ENCODE measurements around the gene KCTD15. TPM values are rescaled to one million over a fixed set of nuclear protein-coding genes. Genes with fewer than 3 reads are reported as not detected.
"Not testable (repeated sequence)": the region's sequence is repeated elsewhere in the genome, so short reads cannot be mapped to it uniquely, and the experiment has no call there.

The KCTD15 gene
- total RNA-seq, 1 donor, result 55.7 TPM

DNA sequence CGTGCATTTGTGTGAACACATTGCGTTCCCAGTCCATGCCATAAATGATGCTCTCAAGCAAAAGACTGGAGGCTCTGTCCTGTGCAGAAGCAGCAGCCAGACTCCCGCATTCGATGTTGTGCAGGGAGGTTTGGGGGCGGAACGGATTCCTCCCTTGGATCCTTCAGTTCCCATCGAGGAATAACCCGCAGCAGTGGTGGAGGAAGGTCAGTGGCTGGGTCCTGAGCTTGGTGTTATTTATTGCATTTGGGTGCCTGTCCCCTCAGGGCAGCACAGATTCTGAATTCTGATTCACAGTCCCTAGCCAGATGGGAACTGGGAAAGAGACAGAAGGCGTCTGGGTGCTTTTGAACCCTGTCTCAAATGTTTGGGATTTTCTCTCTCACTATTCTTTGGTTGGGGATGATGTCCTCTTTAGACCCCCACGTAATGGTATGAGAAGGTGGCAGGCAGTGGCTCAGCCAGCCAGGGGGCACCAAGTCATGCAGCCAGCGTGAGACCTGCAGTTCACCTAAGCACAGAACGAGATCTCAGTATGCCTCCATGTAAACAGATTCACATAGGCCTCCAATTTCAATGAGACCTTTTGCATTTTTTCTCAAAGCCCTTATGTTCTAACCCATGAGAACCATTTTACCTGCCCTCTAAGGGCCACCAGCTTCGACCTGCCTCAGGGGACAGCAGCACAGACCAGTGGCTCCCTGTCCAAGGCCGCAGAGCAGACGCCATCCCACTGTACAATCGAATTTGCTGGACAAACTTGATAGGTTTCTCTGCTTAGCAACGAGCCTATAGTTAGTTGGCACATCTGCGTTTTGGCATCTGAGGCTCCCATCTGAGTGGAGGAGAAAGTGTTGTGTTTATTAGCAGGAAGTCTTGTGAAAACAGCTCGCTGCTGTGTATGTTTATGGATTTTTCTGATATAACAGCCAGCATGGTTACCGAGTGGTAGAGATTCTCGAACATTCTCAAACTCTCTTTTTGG, 17.8 kb downstream of the KCTD15 start:
- no peak overlapping the region for H3K27ac ChIP-seq (ENCODE audit: low read depth, low read length)

DNA sequence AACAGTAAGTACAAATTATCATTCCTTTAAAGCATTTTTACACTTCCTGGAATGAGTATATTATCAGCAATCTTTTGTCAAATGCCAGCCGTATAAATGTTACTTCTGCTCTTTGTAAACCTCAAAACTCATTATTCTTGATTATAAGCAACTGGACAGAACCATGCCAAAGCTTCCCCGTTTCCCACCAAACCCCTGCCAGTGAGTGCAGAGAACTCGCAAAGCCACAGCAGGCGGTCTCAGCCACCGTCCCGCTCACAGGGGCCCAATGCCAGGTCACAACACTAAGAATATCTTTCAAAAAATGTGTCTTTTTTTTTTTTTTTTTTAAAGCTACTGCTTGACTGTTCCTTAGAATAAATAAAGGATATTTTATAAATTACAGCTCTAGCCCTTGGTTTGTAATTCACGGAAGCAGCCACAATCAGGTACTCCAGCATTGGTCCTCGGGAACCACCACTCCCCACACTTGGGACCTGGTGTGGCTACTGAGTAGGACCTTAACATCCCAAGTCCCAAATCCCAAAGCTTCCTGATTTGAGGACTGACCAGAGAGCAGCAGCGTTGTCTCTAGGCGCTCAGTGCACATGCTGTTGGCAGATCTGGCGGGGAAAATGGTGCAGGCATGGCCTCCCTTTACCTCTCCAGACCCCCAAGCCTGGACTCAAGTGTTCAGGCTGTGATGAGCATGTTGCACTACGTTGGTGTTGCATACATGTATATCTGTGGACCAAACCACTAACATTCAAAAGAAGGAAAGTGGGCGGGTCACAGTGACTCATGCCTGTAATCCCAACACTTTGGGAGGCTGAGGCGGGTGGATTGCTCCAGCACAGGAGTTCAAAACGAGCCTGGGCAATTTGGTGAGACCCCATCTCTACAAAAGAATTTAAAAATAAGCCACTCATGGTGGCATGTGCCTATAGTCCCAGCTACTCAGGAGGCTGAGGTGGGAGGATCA, 19.0 kb downstream of the KCTD15 start:
- H2AFZ ChIP-seq (ENCODE audit: low read length), result no peak overlapping the region
- H3K79me2 ChIP-seq (ENCODE audit: insufficient read depth, low read length), result no peaks in the 10 kb centered on the region
- no peak overlapping the region for H3K4me2 ChIP-seq (ENCODE audit: insufficient read depth, low read length)
- H4K20me1 ChIP-seq (ENCODE audit: insufficient read depth, low read length), result no peaks in the 10 kb centered on the region
- no peaks in the 10 kb centered on the region for H3K9me3 ChIP-seq (ENCODE audit: low read depth, low read length)
- TF ChIP-seq, protein P1, sequence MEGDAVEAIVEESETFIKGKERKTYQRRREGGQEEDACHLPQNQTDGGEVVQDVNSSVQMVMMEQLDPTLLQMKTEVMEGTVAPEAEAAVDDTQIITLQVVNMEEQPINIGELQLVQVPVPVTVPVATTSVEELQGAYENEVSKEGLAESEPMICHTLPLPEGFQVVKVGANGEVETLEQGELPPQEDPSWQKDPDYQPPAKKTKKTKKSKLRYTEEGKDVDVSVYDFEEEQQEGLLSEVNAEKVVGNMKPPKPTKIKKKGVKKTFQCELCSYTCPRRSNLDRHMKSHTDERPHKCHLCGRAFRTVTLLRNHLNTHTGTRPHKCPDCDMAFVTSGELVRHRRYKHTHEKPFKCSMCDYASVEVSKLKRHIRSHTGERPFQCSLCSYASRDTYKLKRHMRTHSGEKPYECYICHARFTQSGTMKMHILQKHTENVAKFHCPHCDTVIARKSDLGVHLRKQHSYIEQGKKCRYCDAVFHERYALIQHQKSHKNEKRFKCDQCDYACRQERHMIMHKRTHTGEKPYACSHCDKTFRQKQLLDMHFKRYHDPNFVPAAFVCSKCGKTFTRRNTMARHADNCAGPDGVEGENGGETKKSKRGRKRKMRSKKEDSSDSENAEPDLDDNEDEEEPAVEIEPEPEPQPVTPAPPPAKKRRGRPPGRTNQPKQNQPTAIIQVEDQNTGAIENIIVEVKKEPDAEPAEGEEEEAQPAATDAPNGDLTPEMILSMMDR (IDR thresholded peaks at IDR 0.05; ENCODE audit: extremely low read depth, low read depth, low read length), result no peak
- no peak overlapping the region for H3K27ac ChIP-seq (ENCODE audit: low read depth, low read length)
- H3K4me1 ChIP-seq (ENCODE audit: insufficient read depth, low read length), result peaks cover 9% of the 10 kb centered on the region
- H3K4me3 ChIP-seq (ENCODE audit: insufficient read depth, low read length), result no peak overlapping the region
- no peaks in the 10 kb centered on the region for H3K36me3 ChIP-seq (ENCODE audit: insufficient read depth, low read length)
- DNase-seq (ENCODE audit: insufficient read length, low spot score, missing footprints), result peak; percentile 81
- no peaks in the 10 kb centered on the region for H3K27me3 ChIP-seq (ENCODE audit: insufficient read depth, low read length)

More for the DNA sequence above, 17.8 kb downstream of the KCTD15 start:
- TF ChIP-seq, protein P1 (IDR thresholded peaks at IDR 0.05; ENCODE audit: extremely low read depth, low read depth, low read length), result no peak
- Histone ChIP-seq H2AFZ (ENCODE audit: low read length) (no peak overlapping the region), H3K9me3 (ENCODE audit: low read depth, low read length) (no peaks in the 10 kb centered on the region), H3K4me3 (ENCODE audit: insufficient read depth, low read length) (no peak overlapping the region), H3K36me3 (ENCODE audit: insufficient read depth, low read length) (no peaks in the 10 kb centered on the region), H3K27me3 (ENCODE audit: insufficient read depth, low read length) (no peaks in the 10 kb centered on the region), H3K4me1 (ENCODE audit: insufficient read depth, low read length) (peaks cover 4% of the 10 kb centered on the region), H3K4me2 (ENCODE audit: insufficient read depth, low read length) (no peak overlapping the region), H4K20me1 (ENCODE audit: insufficient read depth, low read length) (peaks cover 4% of the 10 kb centered on the region), H3K79me2 (ENCODE audit: insufficient read depth, low read length) (no peaks in the 10 kb centered on the region)
- peak; percentile 87 for DNase-seq (ENCODE audit: insufficient read length, low spot score, missing footprints)

DNA sequence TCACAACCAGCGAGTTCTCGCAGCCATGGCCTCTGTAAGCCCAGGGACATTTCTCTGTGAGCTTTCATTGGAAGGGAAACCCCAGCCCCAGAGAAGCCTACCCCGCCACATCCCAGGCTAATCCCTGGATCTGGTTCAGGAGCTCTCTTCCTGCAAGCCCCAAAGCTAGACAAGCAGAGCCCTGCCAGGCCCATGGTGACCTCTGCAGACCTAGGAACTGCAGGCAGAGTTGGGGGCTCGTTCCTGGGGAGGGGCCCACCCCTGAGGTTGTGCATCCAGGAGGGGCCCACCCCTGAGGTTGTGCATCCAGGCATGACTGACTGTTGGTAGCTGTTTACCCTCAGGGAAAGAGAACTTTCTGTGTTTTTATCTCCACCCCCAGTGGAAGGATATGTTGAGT, 21.7 kb downstream of the KCTD15 start:
- Histone ChIP-seq H3K4me2 (ENCODE audit: insufficient read depth, low read length) (no peak overlapping the region), H3K4me1 (ENCODE audit: insufficient read depth, low read length) (peaks cover 9% of the 10 kb centered on the region), H4K20me1 (ENCODE audit: insufficient read depth, low read length) (no peaks in the 10 kb centered on the region), H3K36me3 (ENCODE audit: insufficient read depth, low read length) (no peaks in the 10 kb centered on the region), H3K4me3 (ENCODE audit: insufficient read depth, low read length) (no peak overlapping the region), H3K27ac (ENCODE audit: low read depth, low read length) (no peak overlapping the region), H3K27me3 (ENCODE audit: insufficient read depth, low read length) (no peaks in the 10 kb centered on the region), H2AFZ (ENCODE audit: low read length) (no peak overlapping the region), H3K79me2 (ENCODE audit: insufficient read depth, low read length) (no peaks in the 10 kb centered on the region), H3K9me3 (ENCODE audit: low read depth, low read length) (no peaks in the 10 kb centered on the region)
- peak; percentile 51 for DNase-seq (ENCODE audit: insufficient read length, low spot score, missing footprints)
- TF ChIP-seq, protein P1 (IDR thresholded peaks at IDR 0.05; ENCODE audit: extremely low read depth, low read depth, low read length), result no peak

DNA sequence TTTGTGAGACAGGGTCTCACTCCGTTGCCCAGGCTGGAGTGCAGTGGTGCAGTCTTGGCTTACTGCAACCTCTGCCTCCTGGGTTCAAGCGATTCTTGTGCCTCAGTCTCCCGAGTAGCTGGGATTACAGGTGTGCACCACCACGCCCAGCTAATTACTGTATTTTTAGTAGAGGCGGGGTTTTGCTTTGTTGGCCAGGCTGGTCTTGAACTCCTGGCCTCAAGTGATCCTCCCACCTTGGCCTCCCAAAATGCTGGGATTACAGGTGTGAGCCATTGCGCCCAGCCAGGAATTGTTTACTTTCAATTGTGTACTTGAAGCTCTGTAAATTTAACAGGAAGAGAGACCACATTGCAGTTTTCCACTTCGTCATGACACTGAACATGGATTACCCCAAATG, 22.4 kb downstream of the KCTD15 start:
- not testable (repeated sequence) for H3K9me3 ChIP-seq (ENCODE audit: low read depth, low read length); DNase-seq (ENCODE audit: insufficient read length, low spot score, missing footprints); H3K4me1 ChIP-seq (ENCODE audit: insufficient read depth, low read length); H4K20me1 ChIP-seq (ENCODE audit: insufficient read depth, low read length); H3K4me3 ChIP-seq (ENCODE audit: insufficient read depth, low read length); H3K4me2 ChIP-seq (ENCODE audit: insufficient read depth, low read length); H3K27ac ChIP-seq (ENCODE audit: low read depth, low read length); H3K36me3 ChIP-seq (ENCODE audit: insufficient read depth, low read length); H3K79me2 ChIP-seq (ENCODE audit: insufficient read depth, low read length); H2AFZ ChIP-seq (ENCODE audit: low read length); H3K27me3 ChIP-seq (ENCODE audit: insufficient read depth, low read length)

Data from osteoblast (primary cell).